Mammary microvascular endothelial cell (primary cell): ENCODE measurements around the gene TMEM95. TPM values are rescaled to one million over a fixed set of nuclear protein-coding genes. Genes with fewer than 3 reads are reported as not detected.

Source experiments
- total RNA-seq: library from RNA; depleted of rRNA; stranded (reverse); fragments of >200 nt; gene quantifications from 2 replicates; pipeline ENCODE4 v1.2.3, GENCODE V29; 2015

The TMEM95 gene, protein sequence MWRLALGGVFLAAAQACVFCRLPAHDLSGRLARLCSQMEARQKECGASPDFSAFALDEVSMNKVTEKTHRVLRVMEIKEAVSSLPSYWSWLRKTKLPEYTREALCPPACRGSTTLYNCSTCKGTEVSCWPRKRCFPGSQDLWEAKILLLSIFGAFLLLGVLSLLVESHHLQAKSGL
- total RNA-seq, result not detected in 2 replicates

GRCh38 chr17:7355053-7355452 is at the start of gene TMEM95:
Gene TMEM95 (plus strand): TSS chr17:7355156. CDS start chr17:7355205, 49 bp downstream.

GRCh38 chr17:7306911-7307685 is 47.9 kb upstream of the TMEM95 start, which contains the start of gene EIF5A:
Gene EIF5A (plus strand): TSS chr17:7307628. CDS start chr17:7309636, 2,008 bp downstream.

GRCh38 chr17:7314719-7315569 is 40.0 kb upstream of the TMEM95 start, which contains the start of gene GPS2:
Gene GPS2 (minus strand): TSS chr17:7315360. CDS start chr17:7315052, 308 bp downstream.

DNA sequence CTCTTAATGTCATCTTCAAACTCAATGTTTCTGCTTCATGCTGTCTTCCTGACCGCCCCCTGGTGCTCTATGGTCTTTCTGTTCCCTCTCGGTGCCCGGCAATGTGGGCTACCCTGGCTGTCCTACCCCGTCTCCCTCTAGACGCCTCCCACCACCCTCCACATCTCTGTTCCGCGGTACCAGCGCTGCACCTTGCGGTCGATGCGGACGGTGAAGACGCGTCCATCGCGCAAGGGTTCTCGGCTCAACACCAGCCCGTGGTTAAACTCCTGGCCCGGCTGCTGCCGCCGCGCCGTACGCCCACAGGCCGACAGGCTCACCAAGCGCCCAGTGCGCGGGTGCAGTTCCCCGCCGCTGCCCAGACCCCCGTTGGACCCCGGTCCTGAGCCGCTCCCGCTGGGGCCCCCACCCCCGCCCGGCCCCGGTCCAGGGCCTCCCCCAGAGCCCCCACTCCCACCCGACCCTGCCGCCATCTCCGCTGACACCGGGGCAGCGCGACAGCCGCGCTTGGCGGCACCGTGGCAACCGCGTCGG is 26.0 kb upstream of the TMEM95 start, which contains the start of gene NEURL4:
Gene NEURL4 (minus strand): TSS at position 496 of the 534 bp plus-strand sequence. CDS start 23 bp downstream, at position 473.

DNA sequence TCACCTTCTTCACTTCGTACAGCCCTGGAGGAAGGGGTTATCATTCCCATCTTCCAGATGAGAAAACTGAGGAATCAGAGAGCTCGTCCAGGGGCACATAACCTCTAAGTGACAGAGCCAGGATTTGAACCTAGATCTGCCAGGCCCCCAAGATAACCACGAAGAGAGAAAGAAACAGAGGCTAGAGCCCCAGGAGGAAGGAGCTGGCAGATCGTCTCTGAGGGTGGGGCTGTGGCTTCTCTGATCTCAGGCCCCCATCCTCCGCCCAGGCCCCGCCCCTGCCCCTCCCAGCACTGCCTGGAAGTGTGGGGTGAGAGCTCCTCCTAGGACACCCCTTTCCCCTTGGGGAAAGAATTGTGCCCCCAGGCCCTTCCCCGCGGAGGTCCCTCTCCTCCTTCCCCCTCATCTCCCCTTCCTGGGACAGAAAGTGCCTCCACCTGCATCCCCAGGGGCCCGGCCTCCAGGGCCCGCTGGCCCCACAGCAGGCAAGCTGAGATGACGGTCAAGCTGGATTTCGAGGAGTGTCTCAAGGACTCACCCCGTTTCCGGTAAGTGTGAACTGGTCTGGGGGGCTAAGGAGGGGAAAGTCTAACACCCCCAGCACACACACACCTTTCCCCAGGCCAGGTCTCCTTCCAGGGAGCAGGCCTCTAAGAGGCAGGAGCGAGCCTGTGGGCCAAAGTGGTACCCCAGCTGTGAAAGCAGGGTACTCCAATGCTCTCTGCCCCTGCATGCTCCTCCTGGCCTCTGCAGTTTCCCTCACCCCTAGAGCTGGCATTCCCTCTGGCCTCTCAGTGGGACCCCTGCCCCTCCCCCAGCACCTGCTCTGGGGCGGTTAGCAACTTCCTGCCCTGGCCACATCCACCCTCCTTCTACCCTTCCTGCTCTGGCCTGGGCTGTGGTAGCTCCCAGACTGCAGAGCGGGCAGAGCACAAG is 18.4 kb upstream of the TMEM95 start, which contains the start of gene ACAP1:
Gene ACAP1 (plus strand): TSS at position 290 of the 936 bp plus-strand sequence. CDS start 206 bp downstream, at position 496.

DNA sequence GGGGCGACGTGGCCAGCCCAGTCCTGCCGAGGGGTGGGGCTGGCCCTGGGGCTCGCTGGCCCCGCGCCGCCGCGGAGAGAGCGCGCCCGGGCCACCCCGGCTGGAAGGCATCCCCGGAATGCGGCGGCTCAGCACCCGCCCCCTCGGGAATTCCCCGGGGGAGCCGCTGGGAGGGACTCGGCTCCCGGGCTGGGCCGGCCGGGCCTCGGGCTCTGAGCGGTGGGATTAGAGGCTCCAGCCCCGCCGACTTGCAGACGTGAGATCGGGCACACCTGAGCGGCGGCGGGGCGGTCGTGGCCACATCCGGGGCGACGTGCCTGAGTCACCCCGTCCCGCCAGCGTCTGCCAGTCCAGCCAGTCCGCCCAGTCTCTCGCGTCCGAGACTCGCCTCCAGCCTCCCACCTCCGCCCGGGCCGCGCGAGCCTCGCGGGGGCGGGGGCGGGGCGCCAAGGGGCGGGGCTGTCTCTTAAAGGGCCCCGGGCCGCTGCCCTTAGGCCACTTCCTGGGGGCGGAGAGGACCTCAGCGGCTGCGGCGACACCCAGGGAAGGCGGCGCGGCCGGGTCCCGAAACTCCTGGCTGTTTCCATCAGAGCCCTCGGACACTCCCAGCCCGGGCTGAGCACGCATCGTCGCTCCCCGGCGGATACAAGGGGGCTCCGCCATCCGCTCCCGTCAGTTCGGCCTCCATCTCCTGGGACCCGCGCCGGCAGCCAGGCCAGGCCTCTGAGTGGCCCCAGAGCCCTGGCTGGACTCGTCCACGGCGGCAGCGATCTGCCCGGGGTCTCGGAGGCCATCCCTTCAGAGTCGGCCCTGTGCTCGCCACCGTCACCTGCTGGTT is 3.1 kb upstream of the TMEM95 start, which contains the start of gene KCTD11:
Gene KCTD11 (plus strand): TSS at position 498 of the 838 bp plus-strand sequence.

DNA sequence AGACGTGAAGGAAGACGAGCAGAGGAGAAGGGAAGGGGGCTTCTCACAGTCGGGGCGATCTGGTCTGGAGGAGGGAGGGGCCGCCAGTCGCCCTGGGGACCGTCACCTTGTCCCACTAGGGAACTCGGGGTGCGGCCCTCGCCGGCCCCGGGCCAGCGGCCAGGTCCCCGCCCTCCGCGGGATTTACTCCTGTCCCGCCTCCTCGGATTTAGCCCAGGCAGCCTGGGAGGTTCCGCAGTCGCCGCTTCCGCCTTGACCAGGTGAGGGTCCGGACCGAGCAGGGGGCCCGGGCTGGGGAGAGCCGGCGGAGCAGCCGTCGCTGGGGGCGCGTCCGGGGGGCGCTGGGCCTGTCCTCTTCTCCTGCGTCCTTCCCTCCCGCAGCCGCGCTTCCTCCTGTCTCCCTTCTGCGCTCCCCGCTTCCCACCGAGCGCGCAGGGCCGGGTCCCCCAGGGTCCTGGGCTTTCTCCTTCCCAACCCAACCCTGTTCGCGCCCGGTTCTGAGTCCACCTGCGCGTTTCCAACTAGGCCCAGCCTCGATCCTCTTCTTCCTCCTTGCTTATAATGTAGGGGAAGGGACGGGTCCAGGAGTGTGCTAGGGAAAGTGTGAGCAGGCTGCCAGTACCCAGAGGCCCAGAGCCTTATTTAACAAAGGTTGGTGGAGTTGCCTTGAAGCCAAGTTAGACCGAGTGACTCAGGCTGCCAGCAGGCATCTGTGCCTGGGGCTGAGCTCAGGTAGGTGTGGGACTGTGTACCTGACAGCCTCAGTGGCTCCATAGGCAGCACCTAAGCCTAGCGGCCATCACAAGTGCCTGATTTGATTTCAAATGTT is 26.1 kb downstream of the TMEM95 start, which contains the start of gene TNK1:
Gene TNK1 (plus strand): TSS at position 235 of the 829 bp plus-strand sequence. CDS start 1,838 bp downstream, outside the sequence.

DNA sequence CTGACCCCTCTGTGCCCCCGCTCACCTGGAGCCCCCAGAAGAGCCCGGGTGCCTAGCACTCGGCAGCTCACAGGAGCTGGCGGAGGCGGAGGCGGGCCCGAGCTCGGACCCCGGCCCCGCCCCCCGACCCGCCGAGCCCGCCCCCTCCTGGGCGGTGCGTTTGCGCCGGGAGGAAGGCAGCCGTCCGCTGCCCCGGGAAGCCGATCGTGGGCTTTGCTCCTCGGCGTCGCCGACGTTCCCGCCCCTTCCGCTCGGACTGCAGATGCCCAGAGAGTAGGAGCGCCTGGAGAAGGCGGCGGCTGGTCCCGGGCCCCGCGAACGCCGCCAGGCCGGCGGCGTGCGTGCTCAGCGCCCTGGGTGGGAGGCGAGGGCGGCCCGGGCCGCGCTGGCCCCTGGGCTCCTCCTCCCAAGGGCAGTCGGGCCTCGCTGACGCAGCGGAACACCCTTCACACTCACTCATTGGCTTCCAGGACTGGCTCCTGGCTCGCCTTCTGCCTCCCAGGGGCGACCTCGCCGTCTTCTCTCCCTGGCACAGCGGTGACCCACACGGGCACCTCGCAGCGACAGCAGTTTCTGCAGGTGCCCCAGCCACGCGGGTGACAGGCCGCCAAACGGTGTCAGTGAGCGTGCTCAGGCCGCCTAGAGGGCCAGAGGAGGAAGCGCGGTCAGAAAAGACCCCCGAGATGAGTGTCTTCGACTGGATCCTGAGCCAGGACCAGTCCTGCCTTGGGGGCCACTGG is 39.7 kb downstream of the TMEM95 start, which contains the start of gene PLSCR3:
Gene PLSCR3 (minus strand): TSS at position 74 of the 740 bp plus-strand sequence. CDS start 415 bp downstream, outside the sequence.

DNA sequence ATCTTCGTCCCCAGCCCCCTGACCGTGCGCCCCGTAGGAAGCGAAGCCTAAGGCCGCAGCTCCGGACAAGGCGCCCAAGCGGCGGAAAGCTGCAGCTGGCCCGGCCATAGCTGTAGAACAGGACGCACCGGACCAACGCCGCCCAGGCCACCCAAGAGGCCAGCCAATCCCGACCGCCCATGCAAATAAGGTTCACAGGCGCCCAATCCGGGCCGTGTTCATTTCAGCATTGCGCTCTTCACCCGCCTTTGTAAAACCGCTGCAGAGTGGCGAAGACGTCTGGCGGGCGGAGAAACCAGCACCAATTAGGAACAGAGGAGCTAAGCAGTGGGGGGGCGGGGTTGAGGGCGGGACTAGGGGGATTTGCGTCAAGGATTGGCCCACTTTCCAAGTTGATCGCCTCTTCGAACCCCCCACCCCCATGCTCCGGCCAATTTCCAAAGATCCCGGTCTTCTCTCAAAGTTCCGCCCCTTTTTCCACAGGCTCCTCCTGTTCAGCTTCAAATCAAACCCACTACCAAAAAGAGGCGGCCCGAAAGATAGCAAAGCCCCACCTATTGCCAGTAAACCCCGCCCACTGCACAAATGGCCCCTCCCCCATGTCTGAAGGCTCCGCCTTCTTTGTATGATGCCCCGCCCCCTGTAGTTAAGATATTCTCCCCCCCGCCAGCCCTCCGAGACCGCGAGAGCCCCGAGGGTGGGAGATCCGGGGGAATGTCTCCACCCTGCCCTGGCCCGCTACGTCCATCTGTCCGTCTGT is 49.2 kb downstream of the TMEM95 start, which contains the start of gene TMEM256:
Gene TMEM256 (minus strand): TSS at position 121 of the 760 bp plus-strand sequence. CDS start 13 bp downstream, at position 108.

Other genes with a start within 250 kb of the TMEM95 start
- gene ASGR2, start 240.3 kb upstream of the TMEM95 start, total RNA-seq, result not detected in 2 replicates
- 2.8 and 4.1 TPM in 2 replicates for gene ASGR1, start 175.8 kb upstream of the TMEM95 start, total RNA-seq
- 4.7 and 8.4 TPM in 2 replicates for gene DLG4, start 135.3 kb upstream of the TMEM95 start, total RNA-seq
- 187 and 204 TPM in 2 replicates for gene ACADVL, start 135.2 kb upstream of the TMEM95 start, total RNA-seq
- 36.6 and 41.9 TPM in 2 replicates for gene DVL2, start 120.6 kb upstream of the TMEM95 start, total RNA-seq
- gene PHF23, start 115.7 kb upstream of the TMEM95 start, total RNA-seq, result 26.9 and 41.7 TPM in 2 replicates
- 280 and 300 TPM in 2 replicates for gene GABARAP, start 112.7 kb upstream of the TMEM95 start, total RNA-seq
- gene CTDNEP1, start 103.4 kb upstream of the TMEM95 start, total RNA-seq, result 49.4 and 51.8 TPM in 2 replicates
- 32.8 and 37.0 TPM in 2 replicates for gene ELP5, start 102.9 kb upstream of the TMEM95 start, total RNA-seq
- gene CLDN7, start 92.7 kb upstream of the TMEM95 start, total RNA-seq, result 8.7 and 12.3 TPM in 2 replicates
- 0.10 and 0.13 TPM in 2 replicates for gene SLC2A4, start 73.4 kb upstream of the TMEM95 start, total RNA-seq
- gene YBX2, start 60.5 kb upstream of the TMEM95 start, total RNA-seq, result not detected in 2 replicates
- 572 and 718 TPM in 2 replicates for gene EIF5A, start 47.5 kb upstream of the TMEM95 start, total RNA-seq
- 63.7 and 93.7 TPM in 2 replicates for gene GPS2, start 39.8 kb upstream of the TMEM95 start, total RNA-seq
- gene NEURL4, start 25.8 kb upstream of the TMEM95 start, total RNA-seq, result 9.8 and 11.4 TPM in 2 replicates
- gene ACAP1, start 18.6 kb upstream of the TMEM95 start, total RNA-seq, result 0.07 TPM in 1 of 2 replicates, not detected in the other
- gene KCTD11, start 3.0 kb upstream of the TMEM95 start, total RNA-seq, result 4.2 and 5.5 TPM in 2 replicates
- gene TNK1, start 25.9 kb downstream of the TMEM95 start, total RNA-seq, result 0.15 and 2.5 TPM in 2 replicates
- gene PLSCR3, start 39.4 kb downstream of the TMEM95 start, total RNA-seq, result 66.6 and 72.2 TPM in 2 replicates
- gene TMEM256, start 48.9 kb downstream of the TMEM95 start, total RNA-seq, result 41.1 and 116 TPM in 2 replicates
- gene NLGN2, start 52.7 kb downstream of the TMEM95 start, total RNA-seq, result 2.9 and 3.1 TPM in 2 replicates
- gene SPEM1, start 65.2 kb downstream of the TMEM95 start, total RNA-seq, result not detected in 2 replicates
- not detected in 2 replicates for gene SPEM2, start 70.5 kb downstream of the TMEM95 start, total RNA-seq
- not detected in 2 replicates for gene SPEM3, start 73.7 kb downstream of the TMEM95 start, total RNA-seq
- 8.0 and 9.7 TPM in 2 replicates for gene TMEM102, start 80.3 kb downstream of the TMEM95 start, total RNA-seq
- gene FGF11, start 84.4 kb downstream of the TMEM95 start, total RNA-seq, result 0.20 TPM in 1 of 2 replicates, not detected in the other
- 3.5 and 10.1 TPM in 2 replicates for gene CHRNB1, start 89.9 kb downstream of the TMEM95 start, total RNA-seq
- gene ZBTB4, start 124.5 kb downstream of the TMEM95 start, total RNA-seq, result 18.9 and 20.9 TPM in 2 replicates
- not detected in 2 replicates for gene SLC35G6, start 126.3 kb downstream of the TMEM95 start, total RNA-seq
- 45.0 and 63.4 TPM in 2 replicates for gene POLR2A, start 129.2 kb downstream of the TMEM95 start, total RNA-seq
- gene TNFSF12, start 193.9 kb downstream of the TMEM95 start, total RNA-seq, result 15.9 and 16.8 TPM in 2 replicates
- gene TNFSF13, start 203.6 kb downstream of the TMEM95 start, total RNA-seq, result 2.8 and 5.5 TPM in 2 replicates
- gene SENP3, start 206.8 kb downstream of the TMEM95 start, total RNA-seq, result 88.5 and 94.1 TPM in 2 replicates
- gene CD68, start 224.5 kb downstream of the TMEM95 start, total RNA-seq, result 28.8 TPM in 2 replicates
- gene MPDU1, start 228.7 kb downstream of the TMEM95 start, total RNA-seq, result 308 and 329 TPM in 2 replicates
- not detected in 2 replicates for gene SOX15, start 234.9 kb downstream of the TMEM95 start, total RNA-seq